Measurements from ENCODE around the gene TMEFF1.

TMEFF1 gene

GRCh38 chr9:100583014-100583802, 110.3 kb downstream of the TMEFF1 start:
- Histone ChIP-seq H3K27ac (ENCODE audit: low read depth, low read length) (no peak overlapping the region), H3K4me1 (ENCODE audit: control insufficient read depth, low read length) (no peaks in the 10 kb centered on the region), H3K27me3 (ENCODE audit: control insufficient read depth, low read length) (peaks cover 12% of the 10 kb centered on the region), H3F3A (ENCODE audit: control insufficient read depth, insufficient read depth) (no peaks in the 10 kb centered on the region), H3K4me2 (ENCODE audit: low read length) (no peak overlapping the region), H3K9me2 (replicated peaks; ENCODE audit: control insufficient read depth, low read length) (no peaks in the 10 kb centered on the region), H3K9me3 (ENCODE audit: control insufficient read depth, insufficient read depth, low read length) (no peaks in the 10 kb centered on the region), H3K36me3 (ENCODE audit: control insufficient read depth, low read length) (no peaks in the 10 kb centered on the region), H3K79me2 (ENCODE audit: control insufficient read depth, low read length) (no peaks in the 10 kb centered on the region), H3K4me3 (ENCODE audit: low read length) (no peak overlapping the region), H4K20me1 (ENCODE audit: control insufficient read depth, insufficient read depth, low read depth, low read length) (no peaks in the 10 kb centered on the region)
- TF ChIP-seq EZH2phosphoT487 (IDR thresholded peaks at IDR 0.05; ENCODE audit: borderline replicate concordance, low read length): no peak
- TF ChIP-seq CTCF (IDR thresholded peaks at IDR 0.05; ENCODE audit: low read depth, low read length, poor library complexity, severe bottlenecking): no peak

GRCh38 chr9:100584951-100585350, 112.0 kb downstream of the TMEFF1 start:
- no peak for TF ChIP-seq EZH2phosphoT487 (IDR thresholded peaks at IDR 0.05; ENCODE audit: borderline replicate concordance, low read length)
- no peak for TF ChIP-seq CTCF (IDR thresholded peaks at IDR 0.05; ENCODE audit: low read depth, low read length, poor library complexity, severe bottlenecking)
- H3K36me3 ChIP-seq (ENCODE audit: control insufficient read depth, low read length): no peaks in the 10 kb centered on the region
- H3F3A ChIP-seq (ENCODE audit: control insufficient read depth, insufficient read depth): no peaks in the 10 kb centered on the region

GRCh38 chr9:100586093-100586492, 113.1 kb downstream of the TMEFF1 start:
- Histone ChIP-seq H3K4me1 (ENCODE audit: control insufficient read depth, low read length) (no peaks in the 10 kb centered on the region), H3K36me3 (ENCODE audit: control insufficient read depth, low read length) (no peaks in the 10 kb centered on the region), H3K27me3 (ENCODE audit: control insufficient read depth, low read length) (peaks cover 16% of the 10 kb centered on the region), H3K9me3 (ENCODE audit: control insufficient read depth, insufficient read depth, low read length) (no peaks in the 10 kb centered on the region), H3K4me3 (ENCODE audit: low read length) (no peak overlapping the region), H3K9me2 (replicated peaks; ENCODE audit: control insufficient read depth, low read length) (no peaks in the 10 kb centered on the region), H3K27ac (ENCODE audit: low read depth, low read length) (no peak overlapping the region), H3K79me2 (ENCODE audit: control insufficient read depth, low read length) (no peaks in the 10 kb centered on the region), H3K4me2 (ENCODE audit: low read length) (no peak overlapping the region), H4K20me1 (ENCODE audit: control insufficient read depth, insufficient read depth, low read depth, low read length) (no peaks in the 10 kb centered on the region), H3F3A (ENCODE audit: control insufficient read depth, insufficient read depth) (no peaks in the 10 kb centered on the region)
- TF ChIP-seq EZH2phosphoT487 (IDR thresholded peaks at IDR 0.05; ENCODE audit: borderline replicate concordance, low read length) (no peak), CTCF (IDR thresholded peaks at IDR 0.05; ENCODE audit: low read depth, low read length, poor library complexity, severe bottlenecking) (no peak)

More at GRCh38 chr9:100584951-100585350, 112.0 kb downstream of the TMEFF1 start:
- Histone ChIP-seq H3K4me3 (ENCODE audit: low read length) (no peak overlapping the region), H3K4me2 (ENCODE audit: low read length) (no peak overlapping the region), H3K9me3 (ENCODE audit: control insufficient read depth, insufficient read depth, low read length) (no peaks in the 10 kb centered on the region), H3K27me3 (ENCODE audit: control insufficient read depth, low read length) (peaks cover 12% of the 10 kb centered on the region), H3K9me2 (replicated peaks; ENCODE audit: control insufficient read depth, low read length) (no peaks in the 10 kb centered on the region), H4K20me1 (ENCODE audit: control insufficient read depth, insufficient read depth, low read depth, low read length) (no peaks in the 10 kb centered on the region), H3K4me1 (ENCODE audit: control insufficient read depth, low read length) (no peaks in the 10 kb centered on the region), H3K27ac (ENCODE audit: low read depth, low read length) (no peak overlapping the region), H3K79me2 (ENCODE audit: control insufficient read depth, low read length) (no peaks in the 10 kb centered on the region)
